Left renal cortex interstitium (tissue), 4 donors: ENCODE measurements around the gene JCHAIN. TPM values are rescaled to one million over a fixed set of nuclear protein-coding genes. Genes with fewer than 3 reads are reported as not detected.

Source experiments
- polyA plus RNA-seq, 4 donors: library from polyadenylated mRNA; unstranded; fragments of 120-200 nt; gene quantifications; one replicate each; pipeline ENCODE4 v1.2.1, GENCODE V29; 2013; ENCODE audit not compliant: insufficient read length in 4 of 4

Gene JCHAIN
- polyA plus RNA-seq, 4 donors, result 0.87 to 1.1 (median 1.0) TPM

Other genes starting within 250 kb of the JCHAIN start
- gene MUC7, start 194.3 kb downstream of the JCHAIN start, polyA plus RNA-seq, result under 1 TPM in 3 of 4 donors, not detected in 1; 0.13 to 0.17 (median 0.14) TPM
- not detected for gene AMTN, start 147.9 kb downstream of the JCHAIN start, polyA plus RNA-seq
- 1 to 10 TPM in 3 of 4 donors, under 1 TPM in 1; 0.87 to 2.6 (median 1.2) TPM for gene AMBN, start 74.3 kb downstream of the JCHAIN start, polyA plus RNA-seq
- gene ENAM, start 37.8 kb downstream of the JCHAIN start, polyA plus RNA-seq, result 1 to 10 TPM; 3.8 to 6.3 (median 5.3) TPM
- 10 to 100 TPM; 39.7 to 54.4 (median 46.3) TPM for gene UTP3, start 22.0 kb upstream of the JCHAIN start, polyA plus RNA-seq
- gene RUFY3, start 55.5 kb upstream of the JCHAIN start, polyA plus RNA-seq, result 100 to 1,000 TPM in 2 of 4 donors, 10 to 100 TPM in 2; 78.0 to 198 (median 137) TPM
- gene GRSF1, start 173.4 kb upstream of the JCHAIN start, polyA plus RNA-seq, result 100 to 1,000 TPM; 108 to 139 (median 126) TPM
- 10 to 100 TPM; 35.0 to 62.7 (median 38.5) TPM for gene MOB1B, start 235.9 kb upstream of the JCHAIN start, polyA plus RNA-seq